ENCODE data around the gene HDAC10.

Gene HDAC10

DNA sequence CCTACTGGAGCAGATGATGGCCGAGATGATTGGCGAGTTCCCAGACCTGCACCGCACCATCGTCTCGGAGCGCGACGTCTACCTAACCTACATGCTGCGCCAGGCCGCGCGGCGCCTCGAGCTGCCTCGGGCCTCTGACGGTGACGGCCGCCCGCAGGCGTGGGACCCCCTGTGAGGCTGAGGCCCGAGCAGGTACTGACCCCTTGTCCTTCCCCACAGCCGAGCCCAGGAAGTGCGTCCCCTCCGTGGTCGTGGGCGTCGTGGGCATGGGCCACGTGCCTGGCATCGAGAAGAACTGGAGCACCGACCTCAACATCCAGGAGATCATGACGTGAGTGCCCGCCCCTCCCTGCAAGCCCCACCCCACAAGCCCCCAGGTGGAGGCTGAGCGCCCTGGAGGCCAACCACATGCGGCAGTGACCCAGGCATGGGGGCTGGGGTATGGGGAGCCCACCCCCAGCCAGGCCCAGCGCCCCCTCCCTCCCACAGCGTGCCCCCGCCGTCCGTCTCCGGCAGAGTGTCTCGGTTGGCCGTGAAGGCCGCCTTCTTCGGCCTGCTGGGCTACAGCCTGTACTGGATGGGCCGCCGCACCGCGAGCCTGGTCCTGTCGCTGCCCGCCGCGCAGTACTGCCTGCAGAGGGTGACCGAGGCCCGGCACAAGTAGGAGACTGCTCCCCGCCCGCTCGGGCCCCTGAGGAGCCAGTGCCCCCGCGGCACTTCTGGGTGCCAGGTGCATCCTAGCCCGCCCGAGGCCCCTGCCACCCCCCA lies 53.0 kb downstream of the HDAC10 start:
- no peak for DNase-seq

DNA sequence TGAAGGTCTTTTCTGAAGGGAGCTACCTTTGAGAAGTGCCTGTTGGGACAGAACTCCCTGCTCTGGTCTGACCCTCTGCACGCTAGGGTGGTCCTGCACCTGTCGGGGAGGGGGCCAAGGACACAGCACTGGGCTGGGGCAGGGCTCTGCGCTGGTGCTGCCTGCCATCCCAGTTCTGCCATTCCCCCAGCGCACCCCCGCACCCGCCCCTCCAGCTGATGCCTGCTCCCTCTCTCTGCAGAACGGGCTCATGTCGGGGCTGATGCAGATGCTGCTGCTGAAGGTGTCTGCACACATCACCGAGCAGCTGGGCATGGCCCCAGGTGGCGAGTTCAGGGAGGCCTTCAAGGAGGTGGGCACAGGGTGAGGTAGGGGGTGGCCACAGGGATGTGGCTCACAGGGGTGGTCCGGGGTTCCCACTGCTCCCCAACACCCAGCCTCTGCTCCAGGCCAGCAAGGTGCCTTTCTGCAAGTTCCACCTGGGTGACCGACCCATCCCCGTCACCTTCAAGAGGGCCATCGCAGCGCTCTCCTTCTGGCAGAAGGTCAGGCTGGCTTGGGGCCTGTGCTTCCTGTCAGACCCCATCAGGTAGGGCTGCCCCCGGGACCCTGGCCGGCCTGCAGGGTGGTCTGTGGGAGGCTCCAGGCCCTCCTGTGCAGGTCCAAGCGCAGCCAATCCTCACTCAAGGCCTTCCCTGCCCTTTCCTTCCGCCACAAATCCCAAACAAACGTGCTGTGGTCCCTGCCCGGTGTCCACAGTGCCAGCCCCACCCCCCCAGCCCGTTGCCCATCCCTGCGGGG lies 53.9 kb downstream of the HDAC10 start:
- DNase-seq, result no peak

DNA sequence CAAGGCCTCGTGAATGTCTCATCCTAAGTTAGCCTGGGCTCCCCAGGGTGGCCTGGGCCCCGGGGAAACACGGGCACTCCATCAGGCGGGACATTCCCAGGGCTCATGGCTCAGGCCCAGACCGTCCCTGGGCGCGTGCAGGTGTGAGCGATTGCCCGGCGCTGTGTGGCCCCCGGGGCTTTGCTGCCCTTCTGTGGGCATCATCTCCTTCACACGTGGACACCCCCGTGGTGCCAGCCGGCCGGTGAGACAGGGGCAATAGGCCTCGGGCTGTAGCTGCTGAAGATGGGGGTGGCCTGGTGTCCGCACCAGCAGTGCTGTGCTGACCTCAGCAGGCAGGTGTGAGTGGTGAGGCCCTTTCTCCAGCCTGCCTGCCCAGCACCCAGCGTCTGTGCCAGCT lies 54.8 kb downstream of the HDAC10 start:
- no peak for DNase-seq
